Mesodermal cell (in vitro differentiated cells): ENCODE data around the gene TAF11L6.
"Not testable (repeated sequence)": the region's sequence is repeated elsewhere in the genome, so short reads cannot be mapped to it uniquely, and the experiment has no call there.

Experiments used
- H3K27ac ChIP-seq: 2 replicates; pipeline ENCODE4 v1.7.0; 2013; ENCODE audit warnings: mild to moderate bottlenecking, low read depth, low read length, moderate library complexity; ENCODE audit not compliant: severe bottlenecking
- H3K36me3 ChIP-seq: 2 replicates; pipeline ENCODE4 v1.7.1; 2013; ENCODE audit warnings: mild to moderate bottlenecking, low read length, moderate library complexity; ENCODE audit not compliant: control insufficient read depth, insufficient read depth
- H3K4me1 ChIP-seq: one replicate; pipeline ENCODE4 v1.7.1; 2013; ENCODE audit warnings: mild to moderate bottlenecking, low read length; ENCODE audit not compliant: insufficient read depth, control insufficient read depth, poor library complexity, severe bottlenecking
- H3K4me3 ChIP-seq: 2 replicates; pipeline ENCODE4 v1.7.0; 2013; ENCODE audit warnings: low read length, control low read depth, mild to moderate bottlenecking; ENCODE audit not compliant: insufficient read depth, poor library complexity, severe bottlenecking; ENCODE audit errors: extremely low read depth
- H3K9me3 ChIP-seq: 2 replicates; pipeline ENCODE4 v1.7.1; 2013; ENCODE audit warnings: mild to moderate bottlenecking, low read length, moderate library complexity; ENCODE audit not compliant: control insufficient read depth
- WGBS, 2 experiments: methylation state at CpG; one replicate each; pipeline ENCODE4 v1.1.5; 2013; ENCODE audit warnings: missing lambda C conversion rate in 2 of 2; ENCODE audit not compliant: insufficient coverage in 2 of 2; 5-methylcytosine and 5-hydroxymethylcytosine counted together

Gene TAF11L6

DNA sequence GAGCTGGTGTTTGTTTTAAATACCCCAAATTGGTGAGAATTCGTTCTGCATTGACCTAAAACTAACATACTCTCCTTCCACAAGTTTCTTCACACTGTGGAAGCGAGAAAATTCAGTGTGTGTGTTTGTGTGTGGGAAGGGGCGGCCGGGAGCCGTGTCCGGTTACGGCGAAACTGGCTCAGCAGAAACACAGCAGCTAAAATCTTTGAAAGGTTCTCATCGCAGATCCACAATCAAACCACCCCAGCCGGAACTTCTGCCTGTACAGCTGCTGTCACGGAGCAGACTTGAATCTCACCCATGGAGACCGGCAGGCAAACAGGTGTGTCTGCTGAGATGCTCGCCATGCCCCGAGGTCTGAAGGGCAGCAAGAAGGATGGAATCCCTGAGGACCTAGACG is 10.4 kb upstream of the TAF11L6 start, which contains the start of gene TAF11L3:
TAF11L3 (plus strand) TSS at position 301 of the 400 bp plus-strand sequence.
- WGBS, 2 experiments = no CpG with 5 or more reads among the region's 15 CpGs
- not testable (repeated sequence) for H3K27ac ChIP-seq, H3K4me3 ChIP-seq, H3K36me3 ChIP-seq, H3K4me1 ChIP-seq, H3K9me3 ChIP-seq

- not testable (repeated sequence) for H3K4me1 ChIP-seq, H3K36me3 ChIP-seq, H3K9me3 ChIP-seq, H3K27ac ChIP-seq, H3K4me3 ChIP-seq
- WGBS, 2 experiments = 90 to 93% methylated on average over 5 to 7 of the region's 14 CpGs
Observed at GRCh38 chr5:17519508-17519907, 9.0 kb upstream of the TAF11L6 start.

- WGBS, 2 experiments = no CpG with 5 or more reads among the region's 15 CpGs
- not testable (repeated sequence) for H3K4me1 ChIP-seq, H3K36me3 ChIP-seq, H3K4me3 ChIP-seq, H3K9me3 ChIP-seq, H3K27ac ChIP-seq
Observed at GRCh38 chr5:17521501-17521900, 7.0 kb upstream of the TAF11L6 start, which contains the start of gene TAF11L4. TAF11L4 (plus strand) TSS chr5:17521801.

- H3K36me3 ChIP-seq, H3K4me3 ChIP-seq, H3K4me1 ChIP-seq, H3K9me3 ChIP-seq, H3K27ac ChIP-seq: not testable (repeated sequence)
- no CpG with 5 or more reads among the region's 15 CpGs for WGBS, 2 experiments
Observed at GRCh38 chr5:17524935-17525334, 3.5 kb upstream of the TAF11L6 start, which contains the start of gene TAF11L5. TAF11L5 (plus strand) TSS chr5:17525235.

DNA sequence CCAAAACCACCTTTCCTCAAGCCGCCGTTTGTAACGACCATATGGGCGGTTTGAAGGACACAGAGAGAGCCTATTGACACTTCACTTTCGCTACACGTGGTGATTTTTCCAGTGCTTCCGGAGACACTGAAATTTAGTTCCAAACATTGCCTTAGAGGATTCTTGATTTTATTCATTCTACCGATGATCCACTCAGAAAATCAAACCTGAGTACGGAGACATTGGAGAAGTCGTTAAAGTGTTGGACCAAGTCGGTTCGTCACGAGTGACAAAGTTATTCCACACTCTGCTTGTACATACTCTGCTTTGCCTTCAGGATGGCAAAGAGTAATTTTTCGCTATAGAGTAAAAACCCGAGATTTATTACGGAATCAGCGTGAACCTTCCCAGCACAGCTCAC is 2.0 kb upstream of the TAF11L6 start:
- H3K4me3 ChIP-seq, H3K27ac ChIP-seq, H3K36me3 ChIP-seq, H3K4me1 ChIP-seq, H3K9me3 ChIP-seq: not testable (repeated sequence)
- WGBS, 2 experiments = 82 to 89% methylated on average over 4 to 5 of the region's 17 CpGs
